A673 (cell line): ENCODE measurements around the gene GUCA2B. TPM values are rescaled to one million over a fixed set of nuclear protein-coding genes. Genes with fewer than 3 reads are reported as not detected.

Source experiments
- BruUV-seq: library from RNA; stranded (reverse); fragments of 400-500 nt; replicated peaks from 2 replicates; lab custom pipeline; 2021; lab: Mats Ljungman, UMichigan
- CTCF ChIA-PET: fragments of 300-600 bp; sonication (Branson Sonifier 250); formaldehyde crosslinking; loops from one replicate; lab custom pipeline; 2022; ENCODE audit warnings: antibody characterized with exemption; lab: Charles Lee
- POLR2A ChIA-PET: fragments of 300-600 bp; sonication (Branson Sonifier 250); formaldehyde crosslinking; loops from one replicate; lab custom pipeline; 2022; ENCODE audit warnings: antibody characterized with exemption; ENCODE audit not compliant: low non-redundant PET; lab: Charles Lee
- DNase-seq: peaks from one replicate; pipeline ENCODE4 v3.0.0-alpha.2; 2015; ENCODE audit warnings: low spot score
- H3K27ac ChIP-seq: fragments of 200-600 bp; sonication (generic); 2 replicates; pipeline ENCODE4 v1.5.1; 2016; ENCODE audit warnings: mixed run types, low read depth, mild to moderate bottlenecking, mixed read lengths, antibody characterized with exemption, low read length; ENCODE audit not compliant: poor library complexity, severe bottlenecking
- H3K27me3 ChIP-seq: fragments of 200-600 bp; sonication (generic); replicated peaks from 2 replicates; pipeline ENCODE4 v1.6.1; 2017; ENCODE audit warnings: mixed run types, low read depth, mild to moderate bottlenecking, mixed read lengths, antibody characterized with exemption, low read length; ENCODE audit not compliant: insufficient read depth, poor library complexity
- H3K36me3 ChIP-seq: fragments of 200-600 bp; sonication (generic); 2 replicates; pipeline ENCODE4 v1.6.1; 2016; ENCODE audit warnings: mixed run types, mild to moderate bottlenecking, mixed read lengths, antibody characterized with exemption, low read length; ENCODE audit not compliant: insufficient read depth, poor library complexity, severe bottlenecking
- H3K4me1 ChIP-seq: fragments of 200-600 bp; sonication (generic); 2 replicates; pipeline ENCODE4 v1.6.1; 2017; ENCODE audit warnings: mixed run types, mild to moderate bottlenecking, mixed read lengths, antibody characterized with exemption, low read length; ENCODE audit not compliant: insufficient read depth, poor library complexity, severe bottlenecking
- H3K4me3 ChIP-seq: fragments of 200-600 bp; sonication (generic); 2 replicates; pipeline ENCODE4 v1.5.1; 2016; ENCODE audit warnings: low read depth, mixed run types, mild to moderate bottlenecking, mixed read lengths, low read length; ENCODE audit not compliant: poor library complexity, severe bottlenecking
- H3K9me3 ChIP-seq: fragments of 200-600 bp; sonication (generic); 2 replicates; pipeline ENCODE4 v1.6.1; 2016; ENCODE audit warnings: mixed run types, low read depth, mild to moderate bottlenecking, mixed read lengths, antibody characterized with exemption, low read length; ENCODE audit not compliant: poor library complexity, severe bottlenecking
- EZH2 ChIP-seq: fragments of 200-600 bp; sonication (generic); IDR thresholded peaks from 2 replicates; pipeline ENCODE4 v1.6.1; 2017; ENCODE audit warnings: borderline replicate concordance, low read depth, mild to moderate bottlenecking, mixed read lengths, antibody characterized with exemption, low read length; ENCODE audit not compliant: poor library complexity, severe bottlenecking
- intact Hi-C: fragments of 100-400 bp; cut with micrococcal nuclease; formaldehyde crosslinking; loops from one replicate; pipeline ENCODE4 v1.10.0; 2022; ENCODE audit not compliant: unreplicated experiment
- total RNA-seq: library from RNA; stranded (reverse); gene quantifications from 2 replicates; pipeline ENCODE4 v1.2.3, GENCODE V29; 2021
- TF ChIP-seq, protein P1 (sequence below): fragments of 300-800, 200-600 bp; sonication (generic); conservative IDR thresholded peaks from 2 replicates; pipeline ENCODE4 v1.5.1; 2017; ENCODE audit warnings: low read depth, mild to moderate bottlenecking, antibody characterized with exemption, low read length, moderate library complexity, mixed read lengths

Gene GUCA2B
- total RNA-seq, 1 experiment from 2014 or later: not detected

- H3K9me3 ChIP-seq: no peaks in the 10 kb centered on the region
- DNase-seq: no peak
- no peaks in the 10 kb centered on the region for H3K4me1 ChIP-seq
- no peak overlapping the region for H3K4me3 ChIP-seq
- intact Hi-C loops: loop anchor here (10.0 kb wide), 1 partner anchor 571 kb away; no protein-coding TSS in a partner anchor
- H3K36me3 ChIP-seq: no peaks in the 10 kb centered on the region
- H3K27ac ChIP-seq: no peak overlapping the region
- TF ChIP-seq, protein P1, sequence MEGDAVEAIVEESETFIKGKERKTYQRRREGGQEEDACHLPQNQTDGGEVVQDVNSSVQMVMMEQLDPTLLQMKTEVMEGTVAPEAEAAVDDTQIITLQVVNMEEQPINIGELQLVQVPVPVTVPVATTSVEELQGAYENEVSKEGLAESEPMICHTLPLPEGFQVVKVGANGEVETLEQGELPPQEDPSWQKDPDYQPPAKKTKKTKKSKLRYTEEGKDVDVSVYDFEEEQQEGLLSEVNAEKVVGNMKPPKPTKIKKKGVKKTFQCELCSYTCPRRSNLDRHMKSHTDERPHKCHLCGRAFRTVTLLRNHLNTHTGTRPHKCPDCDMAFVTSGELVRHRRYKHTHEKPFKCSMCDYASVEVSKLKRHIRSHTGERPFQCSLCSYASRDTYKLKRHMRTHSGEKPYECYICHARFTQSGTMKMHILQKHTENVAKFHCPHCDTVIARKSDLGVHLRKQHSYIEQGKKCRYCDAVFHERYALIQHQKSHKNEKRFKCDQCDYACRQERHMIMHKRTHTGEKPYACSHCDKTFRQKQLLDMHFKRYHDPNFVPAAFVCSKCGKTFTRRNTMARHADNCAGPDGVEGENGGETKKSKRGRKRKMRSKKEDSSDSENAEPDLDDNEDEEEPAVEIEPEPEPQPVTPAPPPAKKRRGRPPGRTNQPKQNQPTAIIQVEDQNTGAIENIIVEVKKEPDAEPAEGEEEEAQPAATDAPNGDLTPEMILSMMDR: no peak
- TF ChIP-seq EZH2: no peak
- ChIA-PET CTCF (no interaction called here), POLR2A (no interaction called here)
- peaks cover 7% of the 10 kb centered on the region for H3K27me3 ChIP-seq
- no TSS peak for BruUV-seq
Observed at GRCh38 chr1:42145764-42146625, 7.2 kb upstream of the GUCA2B start.

DNA sequence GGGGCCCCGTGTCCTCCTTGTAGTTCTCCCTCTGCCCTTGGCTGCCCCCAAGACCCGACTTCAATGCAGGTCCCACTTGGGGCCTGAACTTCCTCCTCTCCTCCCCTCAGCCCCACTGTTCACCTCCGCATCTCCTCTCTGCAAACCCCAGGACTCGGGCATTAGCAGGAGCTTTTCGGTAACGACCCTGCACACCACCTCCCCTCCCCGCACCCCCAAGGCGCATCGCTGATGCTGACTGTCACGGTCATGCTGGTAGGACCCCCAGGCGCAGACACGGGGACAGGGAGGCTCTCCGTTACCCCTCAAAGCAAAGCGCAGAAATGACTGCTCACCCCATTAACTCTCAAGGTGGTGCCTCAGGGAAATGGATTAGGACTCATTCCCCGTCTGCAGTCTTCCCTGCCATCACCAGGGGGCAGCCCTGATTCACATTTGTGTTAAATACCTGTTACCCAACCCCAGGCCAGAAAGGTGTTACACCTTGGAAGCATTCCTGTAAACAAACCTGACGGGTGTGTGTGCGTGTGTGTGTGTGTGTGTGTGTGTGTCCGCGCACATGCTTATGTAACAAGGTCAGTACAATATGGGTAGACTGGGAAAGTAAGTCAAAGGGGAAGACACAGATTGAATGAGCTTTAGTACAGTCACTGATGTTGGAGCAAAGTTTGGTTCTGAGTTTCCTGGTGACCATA, 6.4 kb upstream of the GUCA2B start:
- H3K4me1 ChIP-seq: no peaks in the 10 kb centered on the region
- no peaks in the 10 kb centered on the region for H3K9me3 ChIP-seq
- peaks cover 7% of the 10 kb centered on the region for H3K27me3 ChIP-seq
- intact Hi-C loops: loop anchor here (10.0 kb wide), 1 partner anchor 572 kb away; no protein-coding TSS in a partner anchor
- BruUV-seq: no TSS peak
- H3K27ac ChIP-seq: no peak overlapping the region
- no peak for TF ChIP-seq EZH2
- TF ChIP-seq, protein P1: peak; percentile 91
- POLR2A ChIA-PET: no interaction called here
- DNase-seq: peak; percentile 62
- no peaks in the 10 kb centered on the region for H3K36me3 ChIP-seq
- CTCF ChIA-PET: interaction anchor here (0.6 kb wide), 3 partner anchors 11 to 284 kb away, joined by 3 to 5 read pairs (median 3); no protein-coding TSS in a partner anchor
- no peak overlapping the region for H3K4me3 ChIP-seq

DNA sequence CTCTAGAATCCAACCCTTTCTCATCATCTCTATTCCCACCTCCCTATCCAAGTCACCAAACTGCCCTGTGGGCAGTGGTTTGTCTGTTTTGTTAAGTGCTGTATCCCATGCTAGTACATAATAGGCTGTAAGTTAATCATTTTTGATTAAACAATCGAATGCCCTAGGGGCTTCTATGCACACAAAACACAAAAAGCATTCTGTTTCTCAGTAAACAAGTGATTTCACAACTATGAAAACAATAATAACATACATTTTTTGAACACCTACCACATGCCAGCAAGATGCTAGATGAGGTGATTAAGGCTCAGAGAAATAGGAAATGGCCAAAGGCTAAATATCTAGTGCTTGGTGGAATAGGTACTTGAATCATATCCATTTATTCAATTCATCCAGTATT, 5.0 kb upstream of the GUCA2B start:
- POLR2A ChIA-PET: no interaction called here
- CTCF ChIA-PET: no interaction called here
- BruUV-seq: no TSS peak
- Histone ChIP-seq H3K4me1 (no peaks in the 10 kb centered on the region), H3K27me3 (peaks cover 7% of the 10 kb centered on the region), H3K4me3 (no peak overlapping the region), H3K27ac (no peak overlapping the region), H3K36me3 (no peaks in the 10 kb centered on the region), H3K9me3 (no peaks in the 10 kb centered on the region)
- TF ChIP-seq EZH2: no peak
- TF ChIP-seq, protein P1: no peak
- DNase-seq: no peak
- intact Hi-C loops: loop anchor here (10.0 kb wide), 1 partner anchor 573 kb away; no protein-coding TSS in a partner anchor
